Glomerular endothelial cell (primary cell): ENCODE results near the gene S100PBP. TPM values are rescaled to one million over a fixed set of nuclear protein-coding genes. Genes with fewer than 3 reads are reported as not detected.
A peak's percentile ranks its signal among the peaks of the same experiment; 100 is the strongest.
"Not testable (repeated sequence)": the region's sequence is repeated elsewhere in the genome, so short reads cannot be mapped to it uniquely, and the experiment has no call there.

ENCODE experiments used
- DNase-seq: peaks from one replicate; pipeline ENCODE4 v3.0.0-alpha.2; 2011; ENCODE audit warnings: low read depth, low spot score; ENCODE audit errors: extremely low read depth
- total RNA-seq: library from RNA; depleted of rRNA; stranded (reverse); fragments of >200 nt; gene quantifications from 2 replicates; pipeline ENCODE4 v1.2.3, GENCODE V29; 2015

S100PBP gene
- total RNA-seq, 1 donor from 2014 or later = 40.8 TPM

DNA sequence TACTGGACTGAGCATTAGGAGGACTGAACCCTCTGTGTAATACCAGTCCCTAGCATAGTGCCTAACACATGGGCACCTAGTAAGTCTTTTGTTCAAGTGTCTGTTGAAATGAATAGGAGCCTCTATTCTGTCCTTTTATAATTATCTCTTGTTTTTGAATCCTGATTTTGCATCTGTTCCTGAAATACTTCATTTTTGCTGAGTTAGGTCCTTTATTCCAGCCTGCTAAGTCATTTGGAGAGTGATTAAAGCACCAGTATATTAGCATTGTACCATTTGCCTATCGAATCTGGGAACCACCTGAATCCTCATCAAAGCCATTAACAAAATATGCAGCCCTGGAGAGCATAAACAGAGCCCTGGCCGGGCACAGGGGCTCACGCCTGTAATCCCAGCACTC is 32.6 kb upstream of the S100PBP start:
- DNase-seq = no peak

DNA sequence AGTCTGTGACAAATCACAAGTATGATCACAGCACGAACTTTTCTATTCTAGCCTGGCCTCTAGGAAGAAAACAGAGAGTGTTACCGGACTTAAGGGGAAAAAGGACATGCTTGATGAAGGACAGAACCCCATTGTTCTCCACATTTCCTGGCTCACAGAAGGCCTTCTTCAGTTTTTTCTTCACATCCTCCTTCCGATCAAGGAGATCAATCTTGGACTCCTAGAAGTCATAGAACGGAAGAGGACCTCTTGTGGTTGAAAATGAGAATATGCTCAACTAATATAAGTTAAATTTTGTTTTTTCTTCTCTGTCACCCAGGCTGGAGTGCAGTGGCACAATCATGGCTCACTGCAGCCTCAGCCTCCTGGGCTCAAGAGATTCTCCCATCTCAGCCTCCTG is 30.6 kb upstream of the S100PBP start:
- peak; percentile 23 for DNase-seq

DNA sequence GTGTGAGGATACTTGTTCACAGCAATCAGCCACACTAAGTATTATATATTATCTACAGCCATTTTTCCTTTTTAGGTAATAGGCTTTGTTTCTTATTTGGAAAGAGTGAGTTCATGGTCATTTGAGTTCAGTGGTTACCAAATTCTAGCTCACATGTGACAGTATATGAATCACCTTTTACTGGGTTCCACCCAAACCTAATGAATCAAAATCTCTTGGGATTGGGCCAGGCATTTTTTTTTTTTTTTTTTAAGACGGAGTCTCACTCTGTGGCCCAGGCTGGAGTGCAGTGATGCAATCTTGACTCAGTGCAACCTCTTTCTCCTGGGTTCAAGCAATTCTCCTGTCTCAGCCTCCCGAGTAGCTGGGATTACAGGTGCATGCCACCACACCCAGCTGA is 28.1 kb upstream of the S100PBP start:
- DNase-seq = peak; percentile 22

DNA sequence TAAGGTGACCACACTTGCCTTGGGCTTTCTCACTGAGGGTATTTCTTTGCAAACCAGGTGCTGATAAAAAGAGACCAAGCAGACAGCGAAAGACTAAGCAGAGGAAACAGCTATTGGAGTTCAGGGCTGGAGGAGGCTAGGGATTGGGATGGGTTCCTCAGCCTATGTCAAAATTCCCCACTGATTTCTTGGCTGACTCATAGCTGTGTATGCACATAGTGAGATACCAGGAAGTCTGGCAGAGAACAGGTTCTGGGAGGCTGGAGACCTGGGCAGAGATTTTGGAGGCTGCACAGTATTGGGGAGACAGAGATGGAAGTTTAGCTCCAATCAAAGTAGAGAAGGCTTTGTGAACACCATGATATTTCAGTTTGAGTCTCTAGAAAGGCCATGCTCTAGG is 25.6 kb upstream of the S100PBP start:
- no peak for DNase-seq

GRCh38 chr1:32795763-32796162 is 21.7 kb upstream of the S100PBP start:
- DNase-seq = not testable (repeated sequence)

DNA sequence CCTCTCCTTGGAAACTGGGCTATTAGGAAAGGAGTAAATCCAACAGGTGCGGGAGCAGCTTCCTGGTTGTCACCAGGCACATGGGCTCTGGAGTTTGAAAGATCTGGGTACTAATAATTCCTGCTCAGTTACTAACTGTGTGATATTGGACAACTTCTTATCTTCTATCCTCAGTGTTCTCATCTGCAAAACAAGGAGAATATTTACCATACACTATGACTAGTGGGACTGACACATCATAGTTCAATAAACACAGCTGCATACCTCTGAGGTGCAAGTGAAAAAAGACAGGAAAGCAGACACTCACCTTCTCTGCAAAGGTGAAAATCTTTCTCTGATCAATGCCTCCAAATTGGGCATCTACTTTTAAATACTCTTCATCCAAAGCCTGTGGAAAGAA is 20.0 kb upstream of the S100PBP start:
- DNase-seq = no peak

DNA sequence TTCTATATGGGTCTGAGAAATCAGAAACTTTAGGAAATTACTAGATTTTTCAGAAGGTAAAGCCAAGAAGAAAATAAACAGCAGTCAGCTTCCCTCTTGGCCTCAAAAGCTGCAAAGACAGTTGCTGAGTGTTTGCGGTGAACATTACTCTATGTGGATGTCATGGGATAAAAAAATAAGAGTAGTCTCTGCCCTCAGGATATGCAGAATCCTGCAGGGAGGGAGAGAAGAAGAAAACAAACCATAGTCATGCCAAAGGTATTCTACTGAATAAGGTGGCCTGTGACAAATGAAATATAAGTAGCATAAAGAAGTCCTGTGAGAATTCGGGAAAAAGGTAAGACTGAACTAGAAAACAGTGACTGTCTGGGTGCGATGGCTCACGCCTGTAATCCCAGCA is 19.3 kb upstream of the S100PBP start:
- DNase-seq = no peak

DNA sequence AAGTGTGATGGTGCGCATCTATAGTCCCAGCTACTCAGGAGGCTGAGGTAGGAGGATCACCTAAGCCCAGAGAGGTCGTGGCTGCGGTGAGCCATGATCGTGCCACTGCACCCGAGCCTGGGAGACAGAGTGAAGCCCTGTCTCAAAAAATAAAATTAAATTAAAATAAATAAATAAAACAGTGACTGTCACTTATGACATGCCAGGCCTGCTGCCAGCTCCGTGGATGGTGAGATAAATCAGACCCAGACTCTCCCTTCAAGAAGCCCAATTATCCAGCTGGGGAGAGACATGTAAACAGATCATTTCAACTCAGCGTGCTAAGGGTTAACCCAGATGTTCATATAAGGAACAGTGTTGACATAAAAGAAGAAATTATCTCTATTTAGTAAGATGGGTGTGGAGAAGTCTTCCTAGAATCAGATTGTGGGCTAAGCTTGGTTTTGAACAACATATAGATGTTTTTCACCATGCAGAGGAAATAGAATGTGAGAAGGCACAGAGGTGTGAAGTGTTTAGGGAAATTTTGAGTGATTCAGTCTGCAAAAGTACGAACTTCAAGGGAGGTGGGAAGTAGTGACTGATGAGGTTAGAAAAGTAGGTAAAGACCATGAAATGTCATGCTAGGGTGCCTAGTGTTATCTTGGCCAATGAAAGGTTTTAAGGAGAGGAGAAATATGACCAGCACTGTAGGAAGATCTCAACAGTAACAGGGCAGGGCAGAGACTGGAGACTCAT is 18.6 kb upstream of the S100PBP start:
- DNase-seq = no peak

DNA sequence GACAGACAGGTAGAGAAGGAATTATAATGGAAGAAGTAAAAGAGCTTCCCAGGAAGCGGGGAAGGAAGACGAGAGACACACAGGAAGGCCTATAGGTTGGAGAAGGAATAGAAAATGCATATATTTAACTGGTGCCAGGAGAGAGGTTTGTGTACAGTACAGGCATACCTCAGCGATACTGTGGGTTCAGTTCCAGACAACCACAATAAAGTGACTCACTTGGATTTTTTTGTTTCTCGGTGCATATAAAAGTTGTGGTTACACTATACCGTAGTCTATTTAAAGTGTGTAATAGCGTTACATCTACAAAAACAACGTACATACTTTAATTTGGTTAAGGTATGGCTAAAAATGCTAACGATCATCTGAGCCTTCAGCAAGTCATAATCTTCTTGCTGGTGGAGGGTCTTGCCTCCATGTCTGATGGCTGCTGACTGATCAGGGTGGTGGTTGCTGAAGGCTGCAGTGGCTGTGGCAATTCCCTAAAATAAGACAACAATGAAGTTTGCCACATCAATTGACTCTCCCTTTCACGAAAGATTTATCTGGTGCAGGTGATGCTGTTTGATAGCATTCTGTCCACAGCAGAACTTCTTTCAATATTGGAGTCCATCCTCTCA is 16.2 kb upstream of the S100PBP start:
- no peak for DNase-seq

DNA sequence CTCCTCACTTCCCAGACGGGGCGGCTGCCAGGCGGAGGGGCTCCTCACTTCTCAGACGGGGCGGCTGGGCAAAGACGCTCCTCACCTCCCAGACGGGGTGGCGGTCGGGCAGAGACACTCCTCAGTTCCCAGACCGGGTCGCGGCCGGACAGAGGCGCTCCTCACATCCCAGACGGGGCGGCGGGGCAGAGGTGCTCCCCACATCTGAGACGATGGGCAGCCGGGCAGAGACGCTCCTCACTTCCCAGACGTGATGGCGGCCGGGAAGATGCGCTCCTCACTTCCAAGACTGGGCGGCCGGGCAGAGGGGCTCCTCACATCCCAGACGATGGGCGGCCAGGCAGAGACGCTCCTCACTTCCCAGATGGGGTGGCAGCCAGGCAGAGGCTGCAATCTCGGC is 13.0 kb upstream of the S100PBP start:
- not testable (repeated sequence) for DNase-seq

- no peak for DNase-seq
Observed at GRCh38 chr1:32806290-32806689, 11.2 kb upstream of the S100PBP start.

GRCh38 chr1:32806910-32807523 is 10.4 kb upstream of the S100PBP start:
- no peak for DNase-seq

- no peak for DNase-seq
Observed at GRCh38 chr1:32808580-32808979, 8.9 kb upstream of the S100PBP start.

- no peak for DNase-seq
Observed at GRCh38 chr1:32810358-32810757, 7.1 kb upstream of the S100PBP start.

- no peak for DNase-seq
Observed at GRCh38 chr1:32811265-32811664, 6.2 kb upstream of the S100PBP start.

DNA sequence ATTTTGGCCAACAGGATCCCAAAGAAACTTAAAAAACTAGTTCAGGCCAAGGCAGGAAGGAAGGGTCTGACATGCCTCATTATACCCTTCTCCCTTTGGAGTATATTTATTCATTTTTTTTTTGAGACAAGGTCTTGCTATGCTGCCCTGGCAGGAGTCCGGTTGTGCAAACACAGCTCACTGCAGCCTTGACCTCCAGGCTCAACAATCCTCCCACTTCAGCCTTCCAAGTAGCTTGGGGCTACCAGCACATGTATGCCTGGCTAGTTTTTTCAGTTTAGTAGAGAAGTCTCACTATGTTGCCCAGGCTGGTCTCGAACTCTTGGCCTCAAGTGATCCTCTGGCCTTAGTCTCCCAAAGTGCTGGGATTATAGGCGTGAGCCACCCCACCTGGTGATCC is 5.5 kb upstream of the S100PBP start:
- no peak for DNase-seq

- DNase-seq = no peak
Observed at GRCh38 chr1:32813941-32814739, 3.3 kb upstream of the S100PBP start.

GRCh38 chr1:32816676-32817158 is 736 bp upstream of the S100PBP start:
- no peak for DNase-seq

- DNase-seq = no peak
Observed at GRCh38 chr1:32817815-32818786, 648 bp downstream of the S100PBP start.
